ENCODE data around the gene UGT1A3.

The UGT1A3 gene

GRCh38 chr2:233800208-233800607, 71.4 kb downstream of the UGT1A3 start:
- no peak for DNase-seq (ENCODE audit: low read depth)
- TF ChIP-seq CTCF (IDR thresholded peaks at IDR 0.05; ENCODE audit: insufficient read depth, low read depth, low read length, missing control alignments): no peak

DNA sequence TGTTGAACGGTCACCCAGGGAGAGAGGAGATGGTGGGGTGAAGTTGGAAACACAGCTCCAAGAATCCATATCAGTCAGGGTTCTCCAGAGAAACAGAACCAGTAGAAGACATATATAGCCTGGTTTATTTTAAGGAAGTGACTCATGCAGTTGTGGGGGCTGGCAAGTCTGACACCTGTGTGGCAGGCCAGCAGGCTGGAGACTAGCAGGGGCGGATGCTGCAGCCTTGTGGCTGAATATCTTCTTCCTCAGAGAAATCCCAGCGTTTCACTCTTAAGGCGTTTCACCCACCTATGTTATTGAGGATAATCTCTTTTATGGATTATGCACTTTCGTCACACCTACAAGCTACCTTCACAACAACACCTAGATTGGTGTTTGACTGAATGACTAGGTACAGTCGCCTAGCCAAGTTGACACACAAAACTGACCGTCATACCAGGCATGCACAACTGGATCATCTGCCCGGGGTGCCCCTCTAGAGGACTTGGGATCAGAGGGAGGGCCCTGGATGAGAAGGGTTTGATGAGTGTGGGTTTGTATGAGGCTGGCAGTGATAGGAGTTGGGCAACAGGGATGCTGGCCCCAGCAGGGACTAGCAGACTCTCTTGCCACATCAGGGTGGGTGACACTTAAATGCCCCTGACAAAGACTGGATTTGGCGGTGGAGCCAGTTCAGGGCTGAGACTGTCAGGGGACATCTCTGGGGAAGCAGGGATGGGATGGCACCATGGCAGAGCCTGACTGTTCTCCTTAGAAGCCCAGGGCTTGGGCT, 72.7 kb downstream of the UGT1A3 start:
- H3K4me3 ChIP-seq (ENCODE audit: low read length): no peak overlapping the region
- no peak for TF ChIP-seq CTCF (IDR thresholded peaks at IDR 0.05; ENCODE audit: insufficient read depth, low read depth, low read length, missing control alignments)
- peak; percentile 36 for DNase-seq (ENCODE audit: low read depth)

More at GRCh38 chr2:233800208-233800607, 71.4 kb downstream of the UGT1A3 start:
- no peak overlapping the region for H3K4me3 ChIP-seq (ENCODE audit: low read length)

DNA sequence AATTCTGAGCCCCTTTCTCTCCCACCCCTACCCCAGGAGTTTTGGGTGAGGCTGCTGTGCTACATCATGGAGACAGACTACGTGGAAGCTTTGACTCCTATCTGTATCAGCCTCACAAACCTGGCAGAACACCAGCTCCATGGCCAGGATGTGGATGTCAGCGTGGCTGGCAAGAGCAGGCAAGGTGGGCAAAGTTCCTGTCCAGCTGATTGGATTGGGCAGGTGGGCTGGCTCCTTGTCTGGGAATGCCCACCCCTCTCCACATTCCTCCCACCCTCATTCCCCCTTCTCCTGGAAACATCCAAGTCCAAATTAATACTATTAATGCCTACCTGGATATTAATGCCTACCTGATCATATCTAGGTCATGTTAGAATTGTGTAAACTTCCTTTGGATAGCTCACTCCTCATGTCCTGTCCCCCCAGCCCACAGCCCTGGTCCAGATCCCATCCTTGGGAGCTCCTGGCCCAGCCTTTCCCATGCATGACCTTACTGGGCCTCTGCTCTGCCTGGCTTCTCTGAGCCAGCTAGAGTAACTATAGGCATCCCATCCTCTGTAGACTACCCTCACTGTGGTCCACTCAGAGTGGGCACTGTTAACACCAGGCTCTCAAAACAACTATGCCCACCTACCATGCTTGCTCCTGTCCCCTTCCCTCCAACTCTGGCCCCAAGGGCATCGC, 73.4 kb downstream of the UGT1A3 start:
- no peak overlapping the region for H3K4me3 ChIP-seq (ENCODE audit: low read length)
- no peak for DNase-seq (ENCODE audit: low read depth)
- TF ChIP-seq CTCF (IDR thresholded peaks at IDR 0.05; ENCODE audit: insufficient read depth, low read depth, low read length, missing control alignments): no peak

DNA sequence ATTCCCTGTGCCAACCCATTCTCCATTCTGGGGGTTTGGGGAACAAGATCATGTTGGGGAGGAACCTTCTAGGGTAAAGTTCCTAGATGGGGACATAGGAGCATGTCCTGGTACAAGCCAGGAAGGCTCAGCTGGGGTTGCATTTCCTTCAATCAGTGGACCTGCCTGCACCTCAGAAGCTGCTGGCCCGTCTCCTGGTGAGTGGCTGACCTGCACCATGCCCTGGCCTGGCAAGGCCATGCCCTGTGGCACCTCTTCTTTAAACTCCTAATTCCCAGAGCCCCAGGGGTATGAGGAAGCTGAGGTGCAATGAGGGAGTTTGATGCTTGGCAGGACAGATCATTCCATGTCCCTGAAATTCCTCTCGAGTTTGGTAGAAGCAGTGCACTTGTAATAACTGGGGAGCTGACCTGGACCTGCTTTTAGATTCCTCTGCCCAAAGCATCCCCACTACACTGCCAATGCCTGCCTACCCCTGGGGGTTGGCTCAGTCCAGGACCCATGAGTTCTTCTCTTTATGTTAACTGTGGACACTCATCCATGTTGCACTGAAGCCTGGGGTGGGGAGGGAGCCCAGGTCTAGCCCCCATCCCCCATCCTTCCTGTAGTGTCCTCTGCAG, 74.6 kb downstream of the UGT1A3 start:
- no peak for TF ChIP-seq CTCF (IDR thresholded peaks at IDR 0.05; ENCODE audit: insufficient read depth, low read depth, low read length, missing control alignments)
- DNase-seq (ENCODE audit: low read depth): no peak
- H3K4me3 ChIP-seq (ENCODE audit: low read length): no peak overlapping the region

DNA sequence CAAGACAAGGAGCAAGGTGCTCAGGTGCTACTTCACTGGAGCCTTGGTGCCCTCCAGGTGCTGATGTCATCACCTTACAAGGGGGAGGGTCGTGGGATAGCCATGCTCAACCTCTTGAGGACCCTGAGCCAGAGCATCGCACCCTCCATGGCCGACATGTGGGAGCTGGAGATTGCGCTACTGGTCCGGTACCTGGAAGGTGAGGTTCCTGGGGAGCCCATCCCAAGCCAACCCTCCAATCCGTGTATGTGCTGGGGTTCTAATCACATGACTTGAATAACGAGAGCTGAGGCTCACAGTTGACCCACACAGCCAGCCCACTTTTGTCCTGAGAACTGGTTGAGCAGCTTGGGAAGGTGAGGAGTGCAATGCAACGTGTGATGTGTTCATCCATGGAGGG, 75.2 kb downstream of the UGT1A3 start:
- no peak for TF ChIP-seq CTCF (IDR thresholded peaks at IDR 0.05; ENCODE audit: insufficient read depth, low read depth, low read length, missing control alignments)

DNA sequence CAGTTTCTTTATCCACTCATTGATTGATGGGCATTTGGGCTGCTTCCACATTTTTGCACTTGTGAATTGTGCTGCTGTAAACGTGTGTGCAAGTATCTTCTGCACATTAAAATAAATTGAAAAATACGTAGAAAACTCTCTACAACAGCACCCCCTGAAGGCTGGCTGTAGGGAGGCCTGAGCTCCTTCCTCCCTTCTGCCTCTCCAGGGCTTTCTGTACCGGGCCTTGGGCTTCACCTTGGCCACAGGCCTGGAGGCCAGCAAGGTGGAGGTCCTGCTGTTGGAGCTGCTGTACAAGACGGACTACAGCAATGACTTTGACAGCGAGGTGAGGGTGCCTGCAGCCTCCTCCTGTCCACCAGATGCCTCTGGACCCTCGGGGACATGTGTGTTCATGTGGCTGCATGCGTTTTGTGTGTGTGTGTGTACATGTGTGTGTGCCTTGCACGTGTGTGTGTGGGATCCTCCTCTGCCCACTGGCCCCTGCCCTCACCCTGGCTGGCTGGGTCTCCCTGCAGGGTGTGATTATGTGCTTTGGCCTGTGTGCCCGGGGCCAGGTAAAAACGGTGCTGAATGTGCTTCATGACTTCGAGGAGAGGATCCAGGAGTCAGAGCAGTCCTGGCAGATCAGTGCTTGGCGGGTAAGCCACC, 78.5 kb downstream of the UGT1A3 start:
- no peak overlapping the region for H3K4me3 ChIP-seq (ENCODE audit: low read length)
- DNase-seq (ENCODE audit: low read depth): no peak
- TF ChIP-seq CTCF (IDR thresholded peaks at IDR 0.05; ENCODE audit: insufficient read depth, low read depth, low read length, missing control alignments): no peak

More for the DNA sequence above, 75.2 kb downstream of the UGT1A3 start:
- no peak for DNase-seq (ENCODE audit: low read depth)
- H3K4me3 ChIP-seq (ENCODE audit: low read length): no peak overlapping the region
